ENCODE measurements around the gene ZKSCAN5. TPM values are rescaled to one million over a fixed set of nuclear protein-coding genes. Genes with fewer than 3 reads are reported as not detected.
"Not testable (repeated sequence)": the region's sequence is repeated elsewhere in the genome, so short reads cannot be mapped to it uniquely, and the experiment has no call there.

ZKSCAN5 gene
- total RNA-seq, 2 donors from 2014 or later, result 11.5 to 12.2 TPM

GRCh38 chr7:99476107-99476506 lies 28.4 kb upstream of the ZKSCAN5 start:
- Mint-ChIP-seq H3K27me3 (no peaks in the 10 kb centered on the region), H3K9me3 (no peaks in the 10 kb centered on the region), H3K4me3 (no peak overlapping the region), H3K4me1 (peaks cover 17% of the 10 kb centered on the region), H3K36me3 (ENCODE audit: low read depth) (peaks cover 55% of the 10 kb centered on the region), H3K27ac (no peak overlapping the region)
- ATAC-seq (replicated peaks), result no peak

- no peaks in the 10 kb centered on the region for H3K27me3 Mint-ChIP-seq
- no peak for ATAC-seq (replicated peaks)
- H3K9me3 Mint-ChIP-seq, result no peaks in the 10 kb centered on the region
- H3K36me3 Mint-ChIP-seq (ENCODE audit: low read depth), result peaks cover 66% of the 10 kb centered on the region
- peak overlapping the region; percentile 7 for H3K4me3 Mint-ChIP-seq
- H3K27ac Mint-ChIP-seq, result peak overlapping the region; percentile 74
- peaks cover 15% of the 10 kb centered on the region for H3K4me1 Mint-ChIP-seq
Observed at GRCh38 chr7:99478464-99479440, 25.7 kb upstream of the ZKSCAN5 start.

GRCh38 chr7:99485094-99485493 lies 19.4 kb upstream of the ZKSCAN5 start:
- Mint-ChIP-seq H3K27ac (peak overlapping the region; percentile 33), H3K36me3 (ENCODE audit: low read depth) (peaks cover 66% of the 10 kb centered on the region), H3K9me3 (no peaks in the 10 kb centered on the region), H3K4me3 (no peak overlapping the region), H3K4me1 (peaks cover 5% of the 10 kb centered on the region), H3K27me3 (no peaks in the 10 kb centered on the region)
- ATAC-seq (replicated peaks), result no peak

- ATAC-seq (replicated peaks), result no peak
- H3K36me3 Mint-ChIP-seq (ENCODE audit: low read depth), result peaks cover 67% of the 10 kb centered on the region
- peaks cover 3% of the 10 kb centered on the region for H3K9me3 Mint-ChIP-seq
- H3K4me1 Mint-ChIP-seq, result peaks cover 5% of the 10 kb centered on the region
- no peak overlapping the region for H3K4me3 Mint-ChIP-seq
- no peak overlapping the region for H3K27ac Mint-ChIP-seq
- H3K27me3 Mint-ChIP-seq, result no peaks in the 10 kb centered on the region
Observed at GRCh38 chr7:99489235-99489634, 15.2 kb upstream of the ZKSCAN5 start.

- ATAC-seq (replicated peaks), result no peak
- Mint-ChIP-seq H3K27me3 (no peaks in the 10 kb centered on the region), H3K27ac (no peak overlapping the region), H3K4me3 (no peak overlapping the region), H3K36me3 (ENCODE audit: low read depth) (peaks cover 69% of the 10 kb centered on the region), H3K9me3 (peaks cover 3% of the 10 kb centered on the region), H3K4me1 (peaks cover 5% of the 10 kb centered on the region)
Observed at GRCh38 chr7:99490878-99491277, 13.6 kb upstream of the ZKSCAN5 start.

GRCh38 chr7:99493823-99494222 lies 10.6 kb upstream of the ZKSCAN5 start:
- Mint-ChIP-seq H3K27ac (no peak overlapping the region), H3K4me1 (peaks cover 14% of the 10 kb centered on the region), H3K9me3 (peaks cover 3% of the 10 kb centered on the region), H3K36me3 (ENCODE audit: low read depth) (peaks cover 87% of the 10 kb centered on the region), H3K4me3 (no peak overlapping the region), H3K27me3 (no peaks in the 10 kb centered on the region)
- ATAC-seq (replicated peaks), result no peak

- peak overlapping the region; percentile 92 for H3K4me3 Mint-ChIP-seq
- peaks cover 8% of the 10 kb centered on the region for H3K4me1 Mint-ChIP-seq
- H3K9me3 Mint-ChIP-seq, result peaks cover 3% of the 10 kb centered on the region
- no peaks in the 10 kb centered on the region for H3K27me3 Mint-ChIP-seq
- no peak for ATAC-seq (replicated peaks)
- peak overlapping the region; percentile 98 for H3K27ac Mint-ChIP-seq
- H3K36me3 Mint-ChIP-seq (ENCODE audit: low read depth), result peaks cover 72% of the 10 kb centered on the region
Observed at GRCh38 chr7:99497766-99498545, 6.5 kb upstream of the ZKSCAN5 start.

GRCh38 chr7:99498546-99498944 lies 5.9 kb upstream of the ZKSCAN5 start:
- H3K4me1 Mint-ChIP-seq, result peaks cover 8% of the 10 kb centered on the region
- no peaks in the 10 kb centered on the region for H3K27me3 Mint-ChIP-seq
- peaks cover 2% of the 10 kb centered on the region for H3K9me3 Mint-ChIP-seq
- peak overlapping the region; percentile 92 for H3K4me3 Mint-ChIP-seq
- H3K36me3 Mint-ChIP-seq (ENCODE audit: low read depth), result peaks cover 66% of the 10 kb centered on the region
- no peak for ATAC-seq (replicated peaks)
- H3K27ac Mint-ChIP-seq, result peak overlapping the region; percentile 98

- Mint-ChIP-seq H3K36me3 (ENCODE audit: low read depth) (peaks cover 58% of the 10 kb centered on the region), H3K27ac (peak overlapping the region; percentile 98), H3K4me1 (peaks cover 8% of the 10 kb centered on the region), H3K9me3 (no peaks in the 10 kb centered on the region), H3K4me3 (peak overlapping the region; percentile 92), H3K27me3 (no peaks in the 10 kb centered on the region)
- ATAC-seq (replicated peaks), result peak; percentile 51
Observed at GRCh38 chr7:99499371-99499720, 5.1 kb upstream of the ZKSCAN5 start.

- ATAC-seq (replicated peaks), result peak; percentile 56
- H3K27ac Mint-ChIP-seq, result peak within 1 kb of the TSS; percentile 98
- H3K4me1 Mint-ChIP-seq, result peaks cover 8% of the 10 kb centered on the region
- no peaks in the 10 kb centered on the region for H3K27me3 Mint-ChIP-seq
- peaks cover 52% of the 10 kb centered on the region for H3K36me3 Mint-ChIP-seq (ENCODE audit: low read depth)
- peak within 1 kb of the TSS; percentile 92 for H3K4me3 Mint-ChIP-seq
- H3K9me3 Mint-ChIP-seq, result no peaks in the 10 kb centered on the region
Observed at GRCh38 chr7:99499721-99500636, 4.5 kb upstream of the ZKSCAN5 start, which contains the start of gene ZNF394. Gene ZNF394, minus strand, starts transcription at chr7:99500281. Its CDS starts 188 bp downstream, at chr7:99500093.

- Mint-ChIP-seq H3K36me3 (ENCODE audit: low read depth) (peaks cover 46% of the 10 kb centered on the region), H3K27ac (peak overlapping the region; percentile 98), H3K4me1 (peaks cover 9% of the 10 kb centered on the region), H3K4me3 (peak overlapping the region; percentile 92), H3K9me3 (no peaks in the 10 kb centered on the region), H3K27me3 (no peaks in the 10 kb centered on the region)
- ATAC-seq (replicated peaks), result no peak
Observed at GRCh38 chr7:99500637-99501009, 3.8 kb upstream of the ZKSCAN5 start.

- peak overlapping the region; percentile 92 for H3K4me3 Mint-ChIP-seq
- H3K27me3 Mint-ChIP-seq; H3K9me3 Mint-ChIP-seq; ATAC-seq (replicated peaks): not testable (repeated sequence)
- H3K36me3 Mint-ChIP-seq (ENCODE audit: low read depth), result peaks cover 46% of the 10 kb centered on the region
- H3K27ac Mint-ChIP-seq, result peak overlapping the region; percentile 98
- peaks cover 16% of the 10 kb centered on the region for H3K4me1 Mint-ChIP-seq
Observed at GRCh38 chr7:99501236-99501635, 3.2 kb upstream of the ZKSCAN5 start.

- Mint-ChIP-seq H3K4me1 (peaks cover 14% of the 10 kb centered on the region), H3K4me3 (peak overlapping the region; percentile 85), H3K27me3 (no peaks in the 10 kb centered on the region), H3K9me3 (no peaks in the 10 kb centered on the region), H3K27ac (peak overlapping the region; percentile 91), H3K36me3 (ENCODE audit: low read depth) (peaks cover 31% of the 10 kb centered on the region)
- no peak for ATAC-seq (replicated peaks)
Observed at GRCh38 chr7:99504281-99504602, 220 bp upstream of the ZKSCAN5 start.

GRCh38 chr7:99505324-99505662 lies 831 bp downstream of the ZKSCAN5 start:
- peak overlapping the region; percentile 91 for H3K27ac Mint-ChIP-seq
- peak overlapping the region; percentile 85 for H3K4me3 Mint-ChIP-seq
- peaks cover 14% of the 10 kb centered on the region for H3K4me1 Mint-ChIP-seq
- peaks cover 28% of the 10 kb centered on the region for H3K36me3 Mint-ChIP-seq (ENCODE audit: low read depth)
- ATAC-seq (replicated peaks), result no peak
- no peaks in the 10 kb centered on the region for H3K27me3 Mint-ChIP-seq
- no peaks in the 10 kb centered on the region for H3K9me3 Mint-ChIP-seq

Data from activated T-helper 17 cell treated with anti-CD3 and anti-CD28 coated beads, Interleukin-2, amount 50 U/mL, for 72 hours (primary cell).